DMS53 treated with DMSO at 0.1 percent for 48 hours (cell line): Measurements from ENCODE around the gene MIER3.
"Not testable (repeated sequence)": the region's sequence is repeated elsewhere in the genome, so short reads cannot be mapped to it uniquely, and the experiment has no call there.

ENCODE experiments used
- DNase-seq: peaks from one replicate; lab custom pipeline; 2025; ENCODE audit not compliant: unreplicated experiment; lab: John Stamatoyannopoulos, UW

MIER3 gene

GRCh38 chr5:56951946-56952691 is at the start of gene MIER3:
Gene MIER3 (minus strand): TSS chr5:56952123. CDS start chr5:56952102, 21 bp downstream.
- peak; percentile 59 for DNase-seq

GRCh38 chr5:56995596-56995995 is 43.7 kb upstream of the MIER3 start:
- no peak for DNase-seq

- DNase-seq, result no peak
These were observed 41.3 kb upstream of the MIER3 start for GRCh38 chr5:56993241-56993640.

GRCh38 chr5:56989676-56990075 is 37.8 kb upstream of the MIER3 start:
- DNase-seq, result no peak

- DNase-seq, result no peak
These were observed 36.6 kb upstream of the MIER3 start for GRCh38 chr5:56988490-56988889.

GRCh38 chr5:56987171-56987570 is 35.2 kb upstream of the MIER3 start:
- no peak for DNase-seq

GRCh38 chr5:56986626-56986947 is 34.7 kb upstream of the MIER3 start:
- no peak for DNase-seq

GRCh38 chr5:56985936-56986625 is 34.2 kb upstream of the MIER3 start:
- no peak for DNase-seq

GRCh38 chr5:56984445-56984844 is 32.5 kb upstream of the MIER3 start:
- no peak for DNase-seq

- no peak for DNase-seq
These were observed 31.9 kb upstream of the MIER3 start for GRCh38 chr5:56983593-56984361.

- no peak for DNase-seq
These were observed 29.8 kb upstream of the MIER3 start for GRCh38 chr5:56981548-56982315.

- no peak for DNase-seq
These were observed 28.0 kb upstream of the MIER3 start for GRCh38 chr5:56979968-56980367.

- DNase-seq, result not testable (repeated sequence)
These were observed 27.6 kb upstream of the MIER3 start for GRCh38 chr5:56979526-56979925.

GRCh38 chr5:56977822-56978221 is 25.9 kb upstream of the MIER3 start:
- no peak for DNase-seq

- no peak for DNase-seq
These were observed 25.1 kb upstream of the MIER3 start for GRCh38 chr5:56977021-56977420.

- DNase-seq, result no peak
These were observed 22.3 kb upstream of the MIER3 start for GRCh38 chr5:56974241-56974640.

GRCh38 chr5:56973473-56973872 is 21.6 kb upstream of the MIER3 start:
- DNase-seq, result no peak

- DNase-seq, result no peak
These were observed 19.4 kb upstream of the MIER3 start for GRCh38 chr5:56971275-56971674.

GRCh38 chr5:56964173-56964572 is 12.2 kb upstream of the MIER3 start:
- no peak for DNase-seq

GRCh38 chr5:56963246-56963645 is 11.3 kb upstream of the MIER3 start:
- DNase-seq, result no peak

GRCh38 chr5:56962286-56962685 is 10.4 kb upstream of the MIER3 start:
- DNase-seq, result no peak
